Mesenchymal stem cell (in vitro differentiated cells and primary cell): ENCODE results near the gene PSEN2.

ENCODE experiments used
- DNase-seq: peaks from one replicate; pipeline ENCODE4 v3.0.0-alpha.2; 2013
- H2AFZ ChIP-seq: one replicate; pipeline ENCODE4 v1.6.1; 2013; ENCODE audit warnings: low read depth, mild to moderate bottlenecking, control low read depth, inconsistent platforms, low read length, moderate library complexity
- H2AK5ac ChIP-seq: 2 replicates; pipeline ENCODE4 v1.6.1; 2013; ENCODE audit warnings: low read length, moderate library complexity, mild to moderate bottlenecking, inconsistent platforms; ENCODE audit not compliant: severe bottlenecking
- H2BK120ac ChIP-seq: one replicate; pipeline ENCODE4 v1.6.1; 2013; ENCODE audit warnings: low read depth, mild to moderate bottlenecking, inconsistent platforms, low read length, moderate library complexity
- H2BK12ac ChIP-seq, 2 experiments: one replicate each; pipeline ENCODE4 v1.6.1; 2013; ENCODE audit warnings: inconsistent platforms in 2 of 2, low read length in 2 of 2, mild to moderate bottlenecking in 2 of 2, moderate library complexity in 2 of 2, control low read depth in 1 of 2
- H2BK15ac ChIP-seq: one replicate; pipeline ENCODE4 v1.6.1; 2013; ENCODE audit warnings: mild to moderate bottlenecking, low read depth, inconsistent platforms; ENCODE audit not compliant: poor library complexity, severe bottlenecking
- H2BK5ac ChIP-seq: 2 replicates; pipeline ENCODE4 v1.6.1; 2013; ENCODE audit warnings: low read depth, mild to moderate bottlenecking, low read length, control low read depth, inconsistent platforms; ENCODE audit not compliant: poor library complexity, severe bottlenecking
- H3K14ac ChIP-seq, 2 experiments: one replicate each; pipeline ENCODE4 v1.6.1; 2013; ENCODE audit warnings: inconsistent platforms in 2 of 2, low read length in 2 of 2, control low read depth in 1 of 2, mild to moderate bottlenecking in 1 of 2, moderate library complexity in 1 of 2
- H3K18ac ChIP-seq, 2 experiments: one replicate each; pipeline ENCODE4 v1.6.1; 2013; ENCODE audit warnings: inconsistent platforms in 2 of 2, low read length in 2 of 2, control low read depth in 1 of 2, low read depth in 1 of 2, mild to moderate bottlenecking in 1 of 2
- H3K23ac ChIP-seq, 2 experiments: one replicate each; pipeline ENCODE4 v1.6.1; 2013; ENCODE audit warnings: inconsistent platforms in 2 of 2, low read length in 2 of 2, mild to moderate bottlenecking in 2 of 2, moderate library complexity in 2 of 2, control low read depth in 1 of 2
- H3K27ac ChIP-seq: 2 replicates; pipeline ENCODE4 v1.5.1; 2013; ENCODE audit warnings: mild to moderate bottlenecking, moderate library complexity, low read length, control low read depth, inconsistent platforms; ENCODE audit not compliant: poor library complexity, severe bottlenecking
- H3K27me3 ChIP-seq, 2 experiments: 2 replicates each; pipeline versions ENCODE4 v1.6.1 to v1.7.0; 2013; ENCODE audit warnings: low read length in 2 of 2, mild to moderate bottlenecking in 2 of 2, moderate library complexity in 2 of 2, control low read depth in 1 of 2, inconsistent platforms in 1 of 2; ENCODE audit not compliant: control insufficient read depth in 1 of 2, insufficient read depth in 1 of 2
- H3K36me3 ChIP-seq, 2 experiments: 2 replicates each; pipeline versions ENCODE4 v1.6.1 to v1.7.0; 2013; ENCODE audit warnings: low read length in 2 of 2, control low read depth in 1 of 2, inconsistent platforms in 1 of 2, low read depth in 1 of 2, mild to moderate bottlenecking in 1 of 2; ENCODE audit not compliant: insufficient read depth in 2 of 2, control insufficient read depth in 1 of 2
- H3K4ac ChIP-seq, 2 experiments: one replicate each; pipeline ENCODE4 v1.6.1; 2013; ENCODE audit warnings: inconsistent platforms in 2 of 2, low read length in 2 of 2, mild to moderate bottlenecking in 2 of 2, moderate library complexity in 2 of 2, control low read depth in 1 of 2, low read depth in 1 of 2
- H3K4me1 ChIP-seq: 2 replicates; pipeline ENCODE4 v1.6.1; 2013; ENCODE audit warnings: low read depth, low read length, control low read depth; ENCODE audit not compliant: control insufficient read depth, insufficient read depth
- H3K4me2 ChIP-seq: 2 replicates; pipeline ENCODE4 v1.6.1; 2013; ENCODE audit warnings: low read length, mild to moderate bottlenecking, inconsistent platforms; ENCODE audit not compliant: poor library complexity, severe bottlenecking
- H3K4me3 ChIP-seq, 2 experiments: 2 replicates each; pipeline versions ENCODE4 v1.5.1 to v1.7.0; 2013; ENCODE audit warnings: low read length in 2 of 2, mild to moderate bottlenecking in 2 of 2, control low read depth in 1 of 2, low read depth in 1 of 2; ENCODE audit not compliant: insufficient read depth in 1 of 2
- H3K79me1 ChIP-seq: replicated peaks from 2 replicates; pipeline ENCODE4 v1.6.1; 2013; ENCODE audit warnings: mild to moderate bottlenecking, control low read depth, low read length, inconsistent platforms; ENCODE audit not compliant: poor library complexity, severe bottlenecking
- H3K9ac ChIP-seq: 2 replicates; pipeline ENCODE4 v1.7.0; 2013; ENCODE audit warnings: mild to moderate bottlenecking, low read length, moderate library complexity
- H3K9me3 ChIP-seq: 2 replicates; pipeline ENCODE4 v1.7.0; 2013; ENCODE audit warnings: mild to moderate bottlenecking, low read length; ENCODE audit not compliant: control insufficient read depth
- H4K8ac ChIP-seq: one replicate; pipeline ENCODE4 v1.6.1; 2013; ENCODE audit warnings: inconsistent platforms, mild to moderate bottlenecking, low read length, moderate library complexity
- H4K91ac ChIP-seq: one replicate; pipeline ENCODE4 v1.6.1; 2013; ENCODE audit warnings: mild to moderate bottlenecking, low read length, inconsistent platforms
- WGBS: methylation state at CpG from one replicate; pipeline ENCODE4 v1.1.7; 2013; ENCODE audit warnings: mixed read lengths; 5-methylcytosine and 5-hydroxymethylcytosine counted together

Gene PSEN2

DNA sequence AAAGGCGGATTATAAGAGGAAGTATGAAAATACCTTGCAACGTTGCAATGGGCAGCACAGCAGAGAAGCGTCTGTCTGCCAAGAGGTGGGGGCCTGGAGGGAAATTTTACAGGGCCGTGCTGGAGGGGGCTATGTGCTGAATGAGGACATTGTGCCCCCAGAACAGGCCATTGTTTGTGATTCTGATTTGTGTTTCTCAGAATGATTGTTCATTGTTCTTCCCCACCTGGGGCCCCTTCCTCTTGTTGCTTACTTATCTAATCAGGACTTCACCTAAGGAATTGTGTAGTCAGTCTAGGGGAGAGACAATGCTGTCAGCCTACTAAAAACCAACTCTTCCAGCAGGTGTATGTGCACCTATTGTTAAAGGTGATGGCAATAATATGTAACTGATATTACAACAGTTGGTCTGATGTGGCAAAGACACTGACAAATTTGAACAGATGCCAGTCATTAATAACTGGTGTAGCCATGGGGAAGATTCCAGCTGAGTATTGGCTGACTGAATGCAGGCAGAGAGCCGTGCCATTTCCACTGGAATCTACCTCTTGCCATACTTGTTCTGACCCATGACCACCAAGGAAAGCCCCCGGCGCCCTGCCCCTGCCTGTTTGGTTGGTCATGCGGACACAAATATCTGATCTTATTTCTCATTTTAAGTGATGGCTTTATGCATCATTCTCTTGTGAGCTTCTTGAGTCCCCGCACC, 45.2 kb upstream of the PSEN2 start:
- peaks cover 0 to 3% of the 10 kb centered on the region in 2 experiments for H3K27me3 ChIP-seq
- H3K4ac ChIP-seq = no peak overlapping the region
- no peak overlapping the region for H2AFZ ChIP-seq
- no peak overlapping the region for H4K91ac ChIP-seq
- H3K18ac ChIP-seq = no peak overlapping the region
- H3K9me3 ChIP-seq = no peaks in the 10 kb centered on the region
- WGBS = 95% methylated on average over 9 of the region's 9 CpGs
- H2BK12ac ChIP-seq = no peak overlapping the region
- H3K9ac ChIP-seq = no peak overlapping the region
- H3K4me2 ChIP-seq = no peak overlapping the region
- H3K27ac ChIP-seq = no peak overlapping the region
- no peak overlapping the region for H2AK5ac ChIP-seq
- DNase-seq = no peak
- H2BK5ac ChIP-seq = no peak overlapping the region
- H3K14ac ChIP-seq = no peak overlapping the region
- H3K4me3 ChIP-seq = no peak overlapping the region
- peaks cover 9% of the 10 kb centered on the region for H3K4me1 ChIP-seq
- no peak overlapping the region for H4K8ac ChIP-seq
- H3K79me1 ChIP-seq = no peaks in the 10 kb centered on the region
- H3K36me3 ChIP-seq = no peaks in the 10 kb centered on the region
- no peak overlapping the region for H2BK120ac ChIP-seq
- H3K23ac ChIP-seq = no peak overlapping the region
- no peak overlapping the region for H2BK15ac ChIP-seq

DNA sequence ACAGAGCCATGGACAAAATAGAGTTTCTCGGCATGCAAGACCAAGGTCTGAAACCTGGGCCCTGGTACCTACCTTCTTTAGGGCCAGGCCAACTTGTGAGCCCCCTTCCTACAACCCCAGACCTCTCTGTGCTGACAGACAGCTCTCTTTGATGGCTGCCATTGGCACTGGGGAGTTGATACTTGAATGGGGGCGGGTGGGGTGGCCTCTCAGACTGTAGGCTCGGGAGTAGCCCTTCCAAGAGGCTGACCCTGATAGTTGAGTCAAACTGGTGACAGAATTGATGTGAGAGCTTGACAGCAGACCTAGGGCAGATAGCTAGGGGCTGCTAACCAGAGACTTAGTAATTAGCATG, 44.7 kb upstream of the PSEN2 start:
- Histone ChIP-seq H3K9ac (no peak overlapping the region), H3K18ac (no peak overlapping the region), H3K27ac (no peak overlapping the region), H2AK5ac (no peak overlapping the region), H3K4me3 (no peak overlapping the region), H3K14ac (no peak overlapping the region), H4K8ac (no peak overlapping the region), H3K23ac (no peak overlapping the region), H2AFZ (no peak overlapping the region), H3K27me3 (peaks cover 0 to 3% of the 10 kb centered on the region in 2 experiments), H3K4ac (no peak overlapping the region), H2BK15ac (no peak overlapping the region), H2BK5ac (no peak overlapping the region), H3K4me1 (peaks cover 9% of the 10 kb centered on the region), H2BK12ac (no peak overlapping the region), H3K9me3 (no peaks in the 10 kb centered on the region), H3K36me3 (no peaks in the 10 kb centered on the region), H3K4me2 (no peak overlapping the region), H3K79me1 (no peaks in the 10 kb centered on the region), H4K91ac (no peak overlapping the region), H2BK120ac (no peak overlapping the region)
- no peak for DNase-seq
- WGBS = 87% methylated on average over 3 of the region's 3 CpGs

DNA sequence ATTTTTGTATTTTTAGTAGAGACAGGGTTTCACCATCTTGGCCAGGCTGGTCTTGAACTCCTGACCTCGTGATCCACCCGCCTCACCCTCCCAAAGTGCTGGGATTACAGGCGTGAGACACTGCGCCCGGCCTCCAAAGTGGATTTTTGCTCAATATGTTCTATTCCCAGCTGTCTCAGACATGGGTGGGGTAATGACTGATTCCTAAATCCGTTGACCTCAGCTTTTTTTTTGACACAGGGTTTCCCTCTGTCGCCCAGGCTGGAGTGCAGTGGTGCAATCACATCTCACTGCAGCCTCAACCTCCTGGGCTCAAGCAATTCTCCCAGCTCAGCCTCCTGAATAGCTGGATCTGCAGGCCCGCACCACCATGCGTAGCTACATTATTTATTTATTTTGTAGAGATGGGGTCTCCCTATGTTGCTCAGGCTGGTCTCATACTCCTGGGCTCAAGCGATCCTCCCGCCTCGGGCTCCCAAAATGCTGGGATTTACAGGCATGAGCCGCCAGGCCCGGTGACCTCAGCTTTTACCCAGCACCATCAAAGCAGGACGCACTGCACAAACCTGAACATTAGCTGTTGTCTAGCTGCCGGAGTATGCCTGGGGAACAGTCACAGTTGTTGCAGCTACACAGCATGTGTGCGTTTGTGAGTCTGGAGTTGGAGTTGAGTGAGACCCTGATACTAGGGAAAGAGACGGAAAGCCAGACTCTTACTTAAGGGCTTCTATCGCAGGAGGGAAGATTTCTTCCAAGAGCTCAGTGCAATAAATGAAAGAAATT, 43.7 kb upstream of the PSEN2 start:
- Histone ChIP-seq H3K79me1 (no peaks in the 10 kb centered on the region), H4K91ac (no peak overlapping the region), H2BK12ac (peak overlapping the region in 1 of 2 experiments; percentile 67), H3K27ac (no peak overlapping the region), H4K8ac (peak overlapping the region; percentile 27), H2BK5ac (no peak overlapping the region), H2BK120ac (no peak overlapping the region), H2AK5ac (no peak overlapping the region), H3K4me2 (no peak overlapping the region), H3K4ac (no peak overlapping the region), H2AFZ (no peak overlapping the region), H3K14ac (no peak overlapping the region), H3K27me3 (peaks cover 0 to 3% of the 10 kb centered on the region in 2 experiments), H3K36me3 (no peaks in the 10 kb centered on the region), H2BK15ac (no peak overlapping the region), H3K9ac (peak overlapping the region; percentile 96), H3K4me1 (peaks cover 5% of the 10 kb centered on the region), H3K4me3 (no peak overlapping the region), H3K23ac (no peak overlapping the region), H3K18ac (peak overlapping the region in 1 of 2 experiments; percentile 70), H3K9me3 (no peaks in the 10 kb centered on the region)
- WGBS = 95% methylated on average over 19 of the region's 19 CpGs
- no peak for DNase-seq

DNA sequence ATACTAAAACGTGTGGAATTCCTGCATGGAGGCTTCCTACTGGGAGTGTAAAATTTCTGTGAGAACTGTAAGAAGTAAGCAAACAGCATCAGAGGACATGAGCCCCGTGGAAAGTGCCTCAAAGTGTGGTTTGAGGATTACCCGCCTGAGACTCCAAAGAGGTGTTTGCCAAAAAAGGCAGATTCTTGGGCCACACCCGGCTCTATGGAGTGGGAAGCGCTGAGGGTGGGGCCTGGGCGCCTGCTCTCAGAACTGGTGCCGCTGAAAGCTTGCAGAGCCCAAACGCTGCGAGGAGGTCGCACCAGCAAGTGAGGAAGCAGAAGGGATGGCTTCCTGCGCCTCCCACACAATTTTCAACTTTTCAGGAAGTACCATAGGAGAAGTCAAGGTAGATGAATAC, 43.0 kb upstream of the PSEN2 start:
- H3K4me1 ChIP-seq = peaks cover 2% of the 10 kb centered on the region
- H4K91ac ChIP-seq = peak overlapping the region; percentile 70
- H3K9ac ChIP-seq = peak overlapping the region; percentile 96
- peak overlapping the region in 1 of 2 experiments; percentile 89 for H3K4ac ChIP-seq
- DNase-seq = no peak
- H3K27me3 ChIP-seq = peaks cover 0 to 3% of the 10 kb centered on the region in 2 experiments
- peak overlapping the region; percentile 54 for H2BK120ac ChIP-seq
- H3K4me3 ChIP-seq = peak overlapping the region in 1 of 2 experiments; percentile 70
- H2BK12ac ChIP-seq = peak overlapping the region; percentile 9 to 49
- H3K9me3 ChIP-seq = no peaks in the 10 kb centered on the region
- peak overlapping the region; percentile 96 for H4K8ac ChIP-seq
- H2AK5ac ChIP-seq = peak overlapping the region; percentile 46
- H2BK15ac ChIP-seq = peak overlapping the region; percentile 92
- peak overlapping the region in 1 of 2 experiments; percentile 67 for H3K18ac ChIP-seq
- H3K27ac ChIP-seq = no peak overlapping the region
- H3K79me1 ChIP-seq = no peaks in the 10 kb centered on the region
- H2AFZ ChIP-seq = no peak overlapping the region
- no peak overlapping the region for H3K23ac ChIP-seq
- no peak overlapping the region for H3K4me2 ChIP-seq
- H3K14ac ChIP-seq = no peak overlapping the region
- WGBS = 63% methylated on average over 10 of the region's 11 CpGs
- no peaks in the 10 kb centered on the region for H3K36me3 ChIP-seq
- no peak overlapping the region for H2BK5ac ChIP-seq
